K562 (cell line): ENCODE data around the gene DHDH. TPM values are rescaled to one million over a fixed set of nuclear protein-coding genes. Genes with fewer than 3 reads are reported as not detected.

Source experiments
- ARHGAP35 ChIP-seq: fragments of 450-650 bp; IDR thresholded peaks from 2 replicates; pipeline ENCODE4 v1.6.1; 2018; ENCODE audit not compliant: partially characterized antibody
- CGGBP1 ChIP-seq: fragments of 250-450 bp; sonication (Bioruptor Pico); IDR thresholded peaks from 2 replicates; pipeline ENCODE4 v1.9.0; 2021; ENCODE audit warnings: mild to moderate bottlenecking
- DLX4 ChIP-seq: fragments of 250-450 bp; sonication (Bioruptor Pico); IDR thresholded peaks from 2 replicates; pipeline ENCODE4 v1.6.1; 2021; ENCODE audit warnings: mild to moderate bottlenecking
- ESRRB ChIP-seq: fragments of 250-450 bp; sonication (Bioruptor Pico); IDR thresholded peaks from 2 replicates; pipeline ENCODE4 v1.5.0; 2020; ENCODE audit warnings: mild to moderate bottlenecking, moderate library complexity, borderline replicate concordance
- HDAC3 ChIP-seq: fragments of 450-650 bp; IDR thresholded peaks from 2 replicates; pipeline ENCODE4 v1.6.1; 2018; ENCODE audit warnings: borderline replicate concordance, mild to moderate bottlenecking, moderate library complexity; ENCODE audit not compliant: partially characterized antibody
- NCOR1 ChIP-seq: fragments of 450-650 bp; IDR thresholded peaks from 2 replicates; pipeline ENCODE4 v1.6.1; 2016; ENCODE audit warnings: mild to moderate bottlenecking, moderate library complexity
- PHB ChIP-seq: fragments of 250-450 bp; sonication (Bioruptor Pico); IDR thresholded peaks from 2 replicates; pipeline ENCODE4 v1.5.0; 2021
- PHF20 ChIP-seq: fragments of 450-650 bp; IDR thresholded peaks from 2 replicates; pipeline ENCODE4 v1.6.1; 2018; ENCODE audit not compliant: partially characterized antibody
- PHTF2 ChIP-seq: fragments of 250-450 bp; sonication (Bioruptor Pico); IDR thresholded peaks from 2 replicates; pipeline ENCODE4 v1.5.0; 2021; ENCODE audit warnings: mild to moderate bottlenecking
- POLR2AphosphoS2 ChIP-seq: IDR thresholded peaks from 2 replicates; pipeline ENCODE4 v1.6.1; 2012; ENCODE audit warnings: low read length, improper control_type of control experiment
- USF2 ChIP-seq: sonication (generic); formaldehyde crosslinking; IDR thresholded peaks from 2 replicates; pipeline ENCODE4 v1.5.0; 2020; ENCODE audit warnings: missing genetic modification reagents
- ZNF143 ChIP-seq: sonication (generic); formaldehyde crosslinking; IDR thresholded peaks from 2 replicates; pipeline ENCODE4 v1.9.0; 2022; ENCODE audit warnings: mild to moderate bottlenecking, missing genetic modification reagents
- ZNF3 ChIP-seq: fragments of 250-450 bp; sonication (Bioruptor Pico); IDR thresholded peaks from 2 replicates; pipeline ENCODE4 v1.5.0; 2021; ENCODE audit warnings: mild to moderate bottlenecking, moderate library complexity
- ZNF518B ChIP-seq: fragments of 250-450 bp; sonication (Bioruptor Pico); IDR thresholded peaks from 2 replicates; pipeline ENCODE4 v1.5.0; 2021; ENCODE audit warnings: mild to moderate bottlenecking, moderate library complexity
- polyA plus RNA-seq, 8 experiments: library from polyadenylated mRNA; depleted of rRNA in 4 of 8; stranded (reverse) in 5 of 8; unstranded in 3 of 8; fragments of >200 nt; fragmentation: Nextera tagmentation in 2 of 8; fragmentation: Illumina TruSeq in 1 of 8; extraction: Ambion mirVana in 2 of 8; extraction: Trizol in 1 of 8; gene quantifications; 2 replicates each; pipeline versions ENCODE4 v1.2.1 to v1.2.3, GENCODE V29; 2011 to 2014; ENCODE audit warnings: inconsistent platforms in 1 of 8, missing spikeins in 1 of 8
- total RNA-seq, 7 experiments: library from RNA; depleted of rRNA in 6 of 7; stranded (reverse); fragments of >200 nt in 6 of 7; fragmentation: Illumina TruSeq in 2 of 7; extraction: Trizol in 2 of 7; gene quantifications; 2 replicates each; pipeline versions ENCODE4 v1.2.1 to v1.2.3, GENCODE V29; 2011 to 2021; ENCODE audit warnings: low replicate concordance in 1 of 7
- TF ChIP-seq, protein P1 (sequence below): fragments of 250-450 bp; sonication (Bioruptor Pico); IDR thresholded peaks from 2 replicates; pipeline ENCODE4 v1.5.0; 2021
- TF ChIP-seq, protein P2 (sequence below): fragments of 250-450 bp; sonication (Bioruptor Pico); IDR thresholded peaks from 2 replicates; pipeline ENCODE4 v1.8.0; 2021; ENCODE audit warnings: moderate library complexity, mild to moderate bottlenecking, inconsistent platforms

Gene DHDH
- total and polyA plus RNA-seq, 9 of the 15 experiments (the other 6 are each of a cell fraction or from before 2014, with no cell fraction given): 0.37 to 1.9 (median 0.87) TPM

- TF ChIP-seq ZNF143 (0 out of 2 replicates have a peak, but pooled peaks have one; percentile 2), ARHGAP35 (peak; percentile 7), PHB (CRISPR knock-in tag) (peak; percentile 90), POLR2AphosphoS2 (peak; percentile 64), DLX4 (CRISPR knock-in tag) (peak; percentile 42; the same call in 1 of the 2 replicates), ZNF3 (CRISPR knock-in tag) (0 out of 2 replicates have a peak, but pooled peaks have one; percentile 8), ESRRB (CRISPR knock-in tag) (0 out of 2 replicates have a peak, but pooled peaks have one; percentile 11), PHTF2 (CRISPR knock-in tag) (peak; percentile 42; the same call in 1 of the 2 replicates), PHF20 (peak; percentile 15), ZNF518B (CRISPR knock-in tag) (0 out of 2 replicates have a peak, but pooled peaks have one; percentile 7), HDAC3 (peak; percentile 0), CGGBP1 (0 out of 2 replicates have a peak, but pooled peaks have one; percentile 40), USF2 (CRISPR knock-in tag) (peak; percentile 64), NCOR1 (no peak; the same call in 1 of the 2 replicates)
- TF ChIP-seq, protein P1, sequence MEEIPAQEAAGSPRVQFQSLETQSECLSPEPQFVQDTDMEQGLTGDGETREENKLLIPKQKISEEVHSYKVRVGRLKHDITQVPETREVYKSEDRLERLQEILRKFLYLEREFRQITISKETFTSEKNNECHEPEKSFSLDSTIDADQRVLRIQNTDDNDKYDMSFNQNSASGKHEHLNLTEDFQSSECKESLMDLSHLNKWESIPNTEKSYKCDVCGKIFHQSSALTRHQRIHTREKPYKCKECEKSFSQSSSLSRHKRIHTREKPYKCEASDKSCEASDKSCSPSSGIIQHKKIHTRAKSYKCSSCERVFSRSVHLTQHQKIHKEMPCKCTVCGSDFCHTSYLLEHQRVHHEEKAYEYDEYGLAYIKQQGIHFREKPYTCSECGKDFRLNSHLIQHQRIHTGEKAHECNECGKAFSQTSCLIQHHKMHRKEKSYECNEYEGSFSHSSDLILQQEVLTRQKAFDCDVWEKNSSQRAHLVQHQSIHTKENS: no peak
- TF ChIP-seq, protein P2, sequence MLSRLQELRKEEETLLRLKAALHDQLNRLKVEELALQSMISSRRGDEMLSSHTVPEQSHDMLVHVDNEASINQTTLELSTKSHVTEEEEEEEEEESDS (CRISPR knock-in tag): no peak
These were observed 33.2 kb downstream of the DHDH start (continued) for GRCh38 chr19:48966541-48967345.
